DOHH2 (cell line): ENCODE data around the gene SMOC1.

Experiments used
- EZH2phosphoT487 ChIP-seq: fragments of 200-600 bp; sonication (generic); IDR thresholded peaks from 2 replicates; pipeline ENCODE4 v1.6.1; 2017; ENCODE audit warnings: borderline replicate concordance, mild to moderate bottlenecking, antibody characterized with exemption, low read length, moderate library complexity, mixed read lengths
- TF ChIP-seq, protein P1 (sequence below): fragments of 200-600 bp; sonication (generic); IDR thresholded peaks from one replicate; pipeline ENCODE4 v1.5.1; 2014; ENCODE audit warnings: antibody characterized with exemption, mild to moderate bottlenecking, low read depth, low read length; ENCODE audit not compliant: poor library complexity, severe bottlenecking

- TF ChIP-seq, protein P1, sequence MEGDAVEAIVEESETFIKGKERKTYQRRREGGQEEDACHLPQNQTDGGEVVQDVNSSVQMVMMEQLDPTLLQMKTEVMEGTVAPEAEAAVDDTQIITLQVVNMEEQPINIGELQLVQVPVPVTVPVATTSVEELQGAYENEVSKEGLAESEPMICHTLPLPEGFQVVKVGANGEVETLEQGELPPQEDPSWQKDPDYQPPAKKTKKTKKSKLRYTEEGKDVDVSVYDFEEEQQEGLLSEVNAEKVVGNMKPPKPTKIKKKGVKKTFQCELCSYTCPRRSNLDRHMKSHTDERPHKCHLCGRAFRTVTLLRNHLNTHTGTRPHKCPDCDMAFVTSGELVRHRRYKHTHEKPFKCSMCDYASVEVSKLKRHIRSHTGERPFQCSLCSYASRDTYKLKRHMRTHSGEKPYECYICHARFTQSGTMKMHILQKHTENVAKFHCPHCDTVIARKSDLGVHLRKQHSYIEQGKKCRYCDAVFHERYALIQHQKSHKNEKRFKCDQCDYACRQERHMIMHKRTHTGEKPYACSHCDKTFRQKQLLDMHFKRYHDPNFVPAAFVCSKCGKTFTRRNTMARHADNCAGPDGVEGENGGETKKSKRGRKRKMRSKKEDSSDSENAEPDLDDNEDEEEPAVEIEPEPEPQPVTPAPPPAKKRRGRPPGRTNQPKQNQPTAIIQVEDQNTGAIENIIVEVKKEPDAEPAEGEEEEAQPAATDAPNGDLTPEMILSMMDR, result no peak
- no peak for TF ChIP-seq EZH2phosphoT487
Measured at GRCh38 chr14:70061108-70061507, 181.9 kb downstream of the SMOC1 start.
